H1 (cell line): ENCODE results near the gene CASQ1. TPM values are rescaled to one million over a fixed set of nuclear protein-coding genes. Genes with fewer than 3 reads are reported as not detected.

ENCODE experiments used
- CTCF ChIA-PET: fragments of 300-600 bp; sonication (Branson Sonifier 250); formaldehyde crosslinking; loops from one replicate; lab custom pipeline; 2021; ENCODE audit not compliant: partially characterized antibody; lab: Charles Lee
- POLR2A ChIA-PET: fragments of 300-600 bp; sonication (Branson Sonifier 250); formaldehyde crosslinking; loops from one replicate; lab custom pipeline; 2021; ENCODE audit warnings: inconsistent platforms; ENCODE audit not compliant: partially characterized antibody; lab: Charles Lee
- DNase-seq, 2 experiments: peaks; one replicate each; pipeline versions ENCODE4 v3.0.0 to v3.0.0-alpha.2; 2010 to 2022; ENCODE audit warnings: low spot score in 2 of 2, low read depth in 1 of 2, mixed read lengths in 1 of 2
- FAIRE-seq: peaks from 2 replicates; lab custom pipeline; 2011; peaks lifted over from hg19 to GRCh38; lab: Jason Lieb, UNC
- H2AFZ ChIP-seq: 2 replicates; pipeline ENCODE4 v1.8.1; 2012; ENCODE audit warnings: low read length, inconsistent platforms
- H2AK5ac ChIP-seq: 2 replicates; pipeline ENCODE4 v1.6.1; 2013; ENCODE audit warnings: low read depth, low read length
- H2BK120ac ChIP-seq: replicated peaks from 2 replicates; pipeline ENCODE3; 2013; ENCODE audit warnings: low read depth, low read length, inconsistent platforms
- H2BK12ac ChIP-seq: 2 replicates; pipeline ENCODE4 v1.6.1; 2013; ENCODE audit warnings: low read depth, low read length
- H2BK15ac ChIP-seq: 2 replicates; pipeline ENCODE4 v1.6.1; 2013; ENCODE audit warnings: low read length
- H2BK20ac ChIP-seq: 2 replicates; pipeline ENCODE4 v1.6.1; 2013; ENCODE audit warnings: low read length
- H2BK5ac ChIP-seq: 2 replicates; pipeline ENCODE4 v1.6.1; 2013; ENCODE audit warnings: low read depth, low read length
- H3K14ac ChIP-seq: 2 replicates; pipeline ENCODE4 v1.6.1; 2013; ENCODE audit warnings: inconsistent platforms; ENCODE audit not compliant: insufficient read length
- H3K18ac ChIP-seq: 2 replicates; pipeline ENCODE4 v1.6.1; 2013; ENCODE audit warnings: low read length; ENCODE audit errors: extremely low read depth
- H3K23ac ChIP-seq: 2 replicates; pipeline ENCODE4 v1.6.1; 2013; ENCODE audit warnings: inconsistent platforms; ENCODE audit not compliant: insufficient read length
- H3K23me2 ChIP-seq: 2 replicates; pipeline ENCODE4 v1.6.1; 2013; ENCODE audit warnings: low read depth, low read length
- H3K27ac ChIP-seq: 2 replicates; pipeline ENCODE4 v1.6.1; 2011; ENCODE audit warnings: low read depth, low read length, inconsistent platforms
- H3K27me3 ChIP-seq, 4 experiments: replicated peaks in 1 of 4; 1 replicate in 1 of 4; 2 replicates in 3 of 4; pipeline versions ENCODE4 v1.6.1 to v1.8.1; 2011 to 2013; ENCODE audit warnings: low read length in 3 of 4, mild to moderate bottlenecking in 3 of 4, inconsistent platforms in 2 of 4, mixed read lengths in 2 of 4, moderate library complexity in 1 of 4; ENCODE audit not compliant: control insufficient read depth in 3 of 4, insufficient read depth in 3 of 4; ENCODE audit errors: extremely low read depth in 1 of 4
- H3K36me3 ChIP-seq, 4 experiments: 2 replicates each; pipeline versions ENCODE4 v1.6.1 to v1.8.1; 2011 to 2013; ENCODE audit warnings: mild to moderate bottlenecking in 4 of 4, low read length in 3 of 4, moderate library complexity in 2 of 4, control low read depth in 1 of 4, inconsistent platforms in 1 of 4; ENCODE audit not compliant: insufficient read depth in 4 of 4, control insufficient read depth in 2 of 4
- H3K4ac ChIP-seq: replicated peaks from 2 replicates; pipeline ENCODE3; 2013; ENCODE audit warnings: low read length, low read depth, mixed read lengths, inconsistent platforms; ENCODE audit not compliant: insufficient read length
- H3K4me1 ChIP-seq, 4 experiments: replicated peaks in 1 of 4; 1 replicate in 1 of 4; 2 replicates in 3 of 4; pipeline versions ENCODE4 v1.6.1 to v1.8.1; 2011 to 2013; ENCODE audit warnings: low read length in 3 of 4, inconsistent platforms in 2 of 4, mixed read lengths in 1 of 4; ENCODE audit not compliant: insufficient read depth in 4 of 4, control insufficient read depth in 3 of 4
- H3K4me2 ChIP-seq, 2 experiments: 2 replicates each; pipeline versions ENCODE4 v1.6.1 to v1.8.1; 2011 to 2013; ENCODE audit warnings: low read depth in 2 of 2, low read length in 2 of 2, control low read depth in 1 of 2, inconsistent platforms in 1 of 2, mild to moderate bottlenecking in 1 of 2; ENCODE audit not compliant: insufficient read depth in 1 of 2
- H3K4me3 ChIP-seq, 4 experiments: fragments of 200-600, 300-600 bp in 1 of 4; sonication (generic), shearing (Covaris generic), sonication (Bioruptor Twin) in 1 of 4; 2 replicates each; pipeline versions ENCODE4 v1.5.1 to v1.8.1; 2011 to 2016; ENCODE audit warnings: low read length in 4 of 4, low read depth in 3 of 4, control low read depth in 2 of 4, inconsistent platforms in 2 of 4, mild to moderate bottlenecking in 2 of 4, mixed read lengths in 1 of 4, moderate library complexity in 1 of 4; ENCODE audit not compliant: insufficient read depth in 2 of 4; ENCODE audit errors: extremely low read depth in 1 of 4
- H3K56ac ChIP-seq: replicated peaks from 2 replicates; pipeline ENCODE3; 2013; ENCODE audit warnings: low read depth, mild to moderate bottlenecking, mixed read lengths, low read length, inconsistent platforms; ENCODE audit not compliant: insufficient read length
- H3K79me1 ChIP-seq: 2 replicates; pipeline ENCODE4 v1.6.1; 2013; ENCODE audit warnings: low read depth, low read length, control low read depth
- H3K79me2 ChIP-seq, 2 experiments: 2 replicates each; pipeline versions ENCODE4 v1.6.1 to v1.8.1; 2012 to 2013; ENCODE audit warnings: low read length in 2 of 2, mild to moderate bottlenecking in 2 of 2, inconsistent platforms in 1 of 2; ENCODE audit not compliant: insufficient read depth in 2 of 2, control insufficient read depth in 1 of 2
- H3K9ac ChIP-seq, 4 experiments: replicated peaks in 1 of 4; 1 replicate in 1 of 4; 2 replicates in 3 of 4; pipeline versions ENCODE4 v1.6.1 to v1.8.1; 2011 to 2013; ENCODE audit warnings: low read depth in 3 of 4, low read length in 3 of 4, control low read depth in 2 of 4, mild to moderate bottlenecking in 2 of 4, moderate library complexity in 2 of 4, inconsistent platforms in 1 of 4; ENCODE audit errors: extremely low read depth in 1 of 4
- H3K9me3 ChIP-seq, 2 experiments: 2 replicates each; pipeline versions ENCODE4 v1.6.1 to v1.8.1; 2012 to 2013; ENCODE audit warnings: mild to moderate bottlenecking in 2 of 2, moderate library complexity in 2 of 2, control low read depth in 1 of 2, inconsistent platforms in 1 of 2, low read depth in 1 of 2, low read length in 1 of 2, mixed read lengths in 1 of 2; ENCODE audit not compliant: insufficient read depth in 2 of 2
- H4K20me1 ChIP-seq, 2 experiments: replicated peaks in 1 of 2; 2 replicates each; pipeline versions ENCODE3 to v1.8.1; 2011 to 2013; ENCODE audit warnings: inconsistent platforms in 2 of 2, low read length in 2 of 2, mild to moderate bottlenecking in 1 of 2; ENCODE audit not compliant: insufficient read depth in 2 of 2, control insufficient read depth in 1 of 2
- H4K5ac ChIP-seq: 2 replicates; pipeline ENCODE4 v1.6.1; 2013; ENCODE audit warnings: low read length, low read depth, mixed read lengths, inconsistent platforms; ENCODE audit not compliant: insufficient read length
- H4K8ac ChIP-seq: 2 replicates; pipeline ENCODE4 v1.8.0; 2013; ENCODE audit warnings: mild to moderate bottlenecking, moderate library complexity, low read length, inconsistent platforms; ENCODE audit not compliant: insufficient read depth; ENCODE audit errors: extremely low read depth
- H4K91ac ChIP-seq: replicated peaks from 2 replicates; pipeline ENCODE3; 2013; ENCODE audit warnings: low read length, mixed read lengths, inconsistent platforms; ENCODE audit not compliant: insufficient read length
- POLR2A ChIP-seq, 2 experiments: IDR thresholded peaks; 1 replicate in 1 of 2; 2 replicates in 1 of 2; pipeline ENCODE4 v1.6.1; 2011; ENCODE audit warnings: low read depth in 2 of 2, low read length in 2 of 2, mild to moderate bottlenecking in 2 of 2; ENCODE audit errors: control extremely low read depth in 1 of 2
- POU5F1 ChIP-seq: IDR thresholded peaks from 2 replicates; pipeline ENCODE4 v1.6.1; 2011; ENCODE audit warnings: low read depth, mild to moderate bottlenecking, low read length, moderate library complexity
- SP2 ChIP-seq: IDR thresholded peaks from 2 replicates; pipeline ENCODE4 v1.6.1; 2012; ENCODE audit warnings: mild to moderate bottlenecking, low read length, inconsistent platforms
- WGBS, 2 experiments: shearing (Covaris generic) in 1 of 2; methylation state at CpG; one replicate each; pipeline versions ENCODE4 v1.1.6 to v1.1.7; 2013 to 2015; ENCODE audit warnings: low lambda C conversion rate in 2 of 2, mixed read lengths in 2 of 2, inconsistent platforms in 1 of 2, low coverage in 1 of 2, missing lambda C conversion rate in 1 of 2; ENCODE audit not compliant: insufficient replicate concordance in 2 of 2, insufficient coverage in 1 of 2, insufficient read length in 1 of 2; ENCODE audit errors: extremely low coverage in 1 of 2, missing lambda C conversion rate in 1 of 2; 5-methylcytosine and 5-hydroxymethylcytosine counted together
- polyA plus RNA-seq, 7 experiments: library from polyadenylated mRNA; depleted of rRNA in 3 of 7; stranded (reverse) in 5 of 7; unstranded in 2 of 7; fragments of >200 nt in 5 of 7; fragments of 200-250 nt in 2 of 7; gene quantifications; 1 replicate in 5 of 7; 2 replicates in 1 of 7; 4 replicates in 1 of 7; pipeline versions ENCODE4 v1.2.1 to v1.2.3, GENCODE V29; 2011 to 2013; ENCODE audit warnings: missing spikeins in 2 of 7, mixed read lengths in 2 of 7
- total RNA-seq: library from RNA; stranded (reverse); fragmentation: NEBNext Ultra II Directional; extraction: Animal tissue kit (Norgen Biotek cat#: 25700); gene quantifications from 2 replicates; pipeline ENCODE4 v1.2.1, GENCODE V29; 2021

The CASQ1 gene
- total and polyA plus RNA-seq, 2 of the 8 experiments (the other 6 are each of a cell fraction or from before 2014, with no cell fraction given): 0.80 to 1.3 TPM

- Histone ChIP-seq H4K20me1 (peaks cover 0 to 9% of the 10 kb centered on the region in 2 experiments), H3K23me2 (peaks cover 10% of the 10 kb centered on the region), H2BK20ac (peak overlapping the region; percentile 98), H3K36me3 (no peaks in the 10 kb centered on the region; a peak in 1 of 8 replicates), H3K27me3 (no peaks in the 10 kb centered on the region; a peak in 1 of 7 replicates), H2BK12ac (peak overlapping the region; percentile 100), H3K27ac (no peak overlapping the region), H2BK15ac (peak overlapping the region; percentile 100; the same call in 1 of the 2 replicates), H3K79me2 (no peaks in the 10 kb centered on the region), H3K79me1 (peaks cover 4% of the 10 kb centered on the region; the same call in 1 of the 2 replicates), H3K4me3 (0 out of 8 replicates have a peak overlapping the region, but pooled peaks of 1 of the 4 experiments have one; percentile 12), H3K56ac (peak overlapping the region; percentile 90), H3K9me3 (no peaks in the 10 kb centered on the region), H2BK5ac (peak overlapping the region; percentile 97), H2AK5ac (peak overlapping the region; percentile 100), H3K23ac (no peak overlapping the region), H3K18ac (peak overlapping the region; percentile 64), H2AFZ (peak overlapping the region; percentile 52), H3K4ac (peak overlapping the region; percentile 71), H3K4me2 (peak overlapping the region in 1 of 2 experiments; percentile 39; a peak in 2 of 4 replicates), H4K91ac (peak overlapping the region; percentile 99), H4K8ac (peak overlapping the region; percentile 39; the same call in 1 of the 2 replicates), H3K4me1 (peaks cover 3 to 26% (median 8%) of the 10 kb centered on the region in 4 experiments; a peak in 6 of 7 replicates), H3K14ac (no peak overlapping the region), H4K5ac (no peak overlapping the region), H3K9ac (peak overlapping the region in 2 of 4 experiments; percentile 27 to 33; a peak in 1 of 7 replicates), H2BK120ac (peak overlapping the region; percentile 93)
- FAIRE-seq: peak; percentile 87
- WGBS, 2 experiments: 46% methylated on average over 16 of the region's 16 CpGs; no CpG with 5 or more reads in 1 of the 2 experiments
- peak; percentile 84 to 98 for DNase-seq
- ChIA-PET CTCF (interaction anchor here (0.6 to 8.6 kb wide), 52 partner anchors 11 to 204 kb away, joined by 3 to 195 read pairs (median 4); partner anchors contain the start of genes ATP1A2, PEA15 and PEX19), POLR2A (interaction anchor here (0.6 to 5.9 kb wide), 15 partner anchors 9 to 110 kb away, joined by 3 to 61 read pairs (median 3); partner anchors contain the start of genes ATP1A2, PEA15 and PEX19)
- TF ChIP-seq POLR2A (IDR thresholded peaks at IDR 0.05; ENCODE audit: control extremely low read depth in 1 of 2, low read depth in 2 of 2, low read length in 2 of 2) (no peak), POU5F1 (no peak), SP2 (no peak)
Measured at GRCh38 chr1:160193091-160193819, 2.9 kb downstream of the CASQ1 start.
